H1 (cell line): ENCODE data around the gene GLDC. TPM values are rescaled to one million over a fixed set of nuclear protein-coding genes. Genes with fewer than 3 reads are reported as not detected.

ENCODE experiments used
- CTCF ChIA-PET: fragments of 300-600 bp; sonication (Branson Sonifier 250); formaldehyde crosslinking; loops from one replicate; lab custom pipeline; 2021; ENCODE audit not compliant: partially characterized antibody; lab: Charles Lee
- POLR2A ChIA-PET: fragments of 300-600 bp; sonication (Branson Sonifier 250); formaldehyde crosslinking; loops from one replicate; lab custom pipeline; 2021; ENCODE audit warnings: inconsistent platforms; ENCODE audit not compliant: partially characterized antibody; lab: Charles Lee
- DNase-seq, 2 experiments: peaks; one replicate each; pipeline versions ENCODE4 v3.0.0 to v3.0.0-alpha.2; 2010 to 2022; ENCODE audit warnings: low spot score in 2 of 2, low read depth in 1 of 2, mixed read lengths in 1 of 2
- FAIRE-seq: peaks from 2 replicates; lab custom pipeline; 2011; peaks lifted over from hg19 to GRCh38; lab: Jason Lieb, UNC
- H2AFZ ChIP-seq: 2 replicates; pipeline ENCODE4 v1.8.1; 2012; ENCODE audit warnings: low read length, inconsistent platforms
- H2AK5ac ChIP-seq: 2 replicates; pipeline ENCODE4 v1.6.1; 2013; ENCODE audit warnings: low read depth, low read length
- H2BK120ac ChIP-seq: replicated peaks from 2 replicates; pipeline ENCODE3; 2013; ENCODE audit warnings: low read depth, low read length, inconsistent platforms
- H2BK12ac ChIP-seq: 2 replicates; pipeline ENCODE4 v1.6.1; 2013; ENCODE audit warnings: low read depth, low read length
- H2BK15ac ChIP-seq: 2 replicates; pipeline ENCODE4 v1.6.1; 2013; ENCODE audit warnings: low read length
- H2BK20ac ChIP-seq: 2 replicates; pipeline ENCODE4 v1.6.1; 2013; ENCODE audit warnings: low read length
- H2BK5ac ChIP-seq: 2 replicates; pipeline ENCODE4 v1.6.1; 2013; ENCODE audit warnings: low read depth, low read length
- H3K14ac ChIP-seq: 2 replicates; pipeline ENCODE4 v1.6.1; 2013; ENCODE audit warnings: inconsistent platforms; ENCODE audit not compliant: insufficient read length
- H3K18ac ChIP-seq: 2 replicates; pipeline ENCODE4 v1.6.1; 2013; ENCODE audit warnings: low read length; ENCODE audit errors: extremely low read depth
- H3K23ac ChIP-seq: 2 replicates; pipeline ENCODE4 v1.6.1; 2013; ENCODE audit warnings: inconsistent platforms; ENCODE audit not compliant: insufficient read length
- H3K23me2 ChIP-seq: 2 replicates; pipeline ENCODE4 v1.6.1; 2013; ENCODE audit warnings: low read depth, low read length
- H3K27ac ChIP-seq: 2 replicates; pipeline ENCODE4 v1.6.1; 2011; ENCODE audit warnings: low read depth, low read length, inconsistent platforms
- H3K27me3 ChIP-seq, 4 experiments: replicated peaks in 1 of 4; 1 replicate in 1 of 4; 2 replicates in 3 of 4; pipeline versions ENCODE4 v1.6.1 to v1.8.1; 2011 to 2013; ENCODE audit warnings: low read length in 3 of 4, mild to moderate bottlenecking in 3 of 4, inconsistent platforms in 2 of 4, mixed read lengths in 2 of 4, moderate library complexity in 1 of 4; ENCODE audit not compliant: control insufficient read depth in 3 of 4, insufficient read depth in 3 of 4; ENCODE audit errors: extremely low read depth in 1 of 4
- H3K36me3 ChIP-seq, 4 experiments: 2 replicates each; pipeline versions ENCODE4 v1.6.1 to v1.8.1; 2011 to 2013; ENCODE audit warnings: mild to moderate bottlenecking in 4 of 4, low read length in 3 of 4, moderate library complexity in 2 of 4, control low read depth in 1 of 4, inconsistent platforms in 1 of 4; ENCODE audit not compliant: insufficient read depth in 4 of 4, control insufficient read depth in 2 of 4
- H3K4ac ChIP-seq: replicated peaks from 2 replicates; pipeline ENCODE3; 2013; ENCODE audit warnings: low read length, low read depth, mixed read lengths, inconsistent platforms; ENCODE audit not compliant: insufficient read length
- H3K4me1 ChIP-seq, 4 experiments: replicated peaks in 1 of 4; 1 replicate in 1 of 4; 2 replicates in 3 of 4; pipeline versions ENCODE4 v1.6.1 to v1.8.1; 2011 to 2013; ENCODE audit warnings: low read length in 3 of 4, inconsistent platforms in 2 of 4, mixed read lengths in 1 of 4; ENCODE audit not compliant: insufficient read depth in 4 of 4, control insufficient read depth in 3 of 4
- H3K4me2 ChIP-seq, 2 experiments: 2 replicates each; pipeline versions ENCODE4 v1.6.1 to v1.8.1; 2011 to 2013; ENCODE audit warnings: low read depth in 2 of 2, low read length in 2 of 2, control low read depth in 1 of 2, inconsistent platforms in 1 of 2, mild to moderate bottlenecking in 1 of 2; ENCODE audit not compliant: insufficient read depth in 1 of 2
- H3K4me3 ChIP-seq, 4 experiments: fragments of 200-600, 300-600 bp in 1 of 4; sonication (generic), shearing (Covaris generic), sonication (Bioruptor Twin) in 1 of 4; 2 replicates each; pipeline versions ENCODE4 v1.5.1 to v1.8.1; 2011 to 2016; ENCODE audit warnings: low read length in 4 of 4, low read depth in 3 of 4, control low read depth in 2 of 4, inconsistent platforms in 2 of 4, mild to moderate bottlenecking in 2 of 4, mixed read lengths in 1 of 4, moderate library complexity in 1 of 4; ENCODE audit not compliant: insufficient read depth in 2 of 4; ENCODE audit errors: extremely low read depth in 1 of 4
- H3K56ac ChIP-seq: replicated peaks from 2 replicates; pipeline ENCODE3; 2013; ENCODE audit warnings: low read depth, mild to moderate bottlenecking, mixed read lengths, low read length, inconsistent platforms; ENCODE audit not compliant: insufficient read length
- H3K79me1 ChIP-seq: 2 replicates; pipeline ENCODE4 v1.6.1; 2013; ENCODE audit warnings: low read depth, low read length, control low read depth
- H3K79me2 ChIP-seq, 2 experiments: 2 replicates each; pipeline versions ENCODE4 v1.6.1 to v1.8.1; 2012 to 2013; ENCODE audit warnings: low read length in 2 of 2, mild to moderate bottlenecking in 2 of 2, inconsistent platforms in 1 of 2; ENCODE audit not compliant: insufficient read depth in 2 of 2, control insufficient read depth in 1 of 2
- H3K9ac ChIP-seq, 4 experiments: replicated peaks in 1 of 4; 1 replicate in 1 of 4; 2 replicates in 3 of 4; pipeline versions ENCODE4 v1.6.1 to v1.8.1; 2011 to 2013; ENCODE audit warnings: low read depth in 3 of 4, low read length in 3 of 4, control low read depth in 2 of 4, mild to moderate bottlenecking in 2 of 4, moderate library complexity in 2 of 4, inconsistent platforms in 1 of 4; ENCODE audit errors: extremely low read depth in 1 of 4
- H3K9me3 ChIP-seq, 2 experiments: 2 replicates each; pipeline versions ENCODE4 v1.6.1 to v1.8.1; 2012 to 2013; ENCODE audit warnings: mild to moderate bottlenecking in 2 of 2, moderate library complexity in 2 of 2, control low read depth in 1 of 2, inconsistent platforms in 1 of 2, low read depth in 1 of 2, low read length in 1 of 2, mixed read lengths in 1 of 2; ENCODE audit not compliant: insufficient read depth in 2 of 2
- H4K20me1 ChIP-seq, 2 experiments: replicated peaks in 1 of 2; 2 replicates each; pipeline versions ENCODE3 to v1.8.1; 2011 to 2013; ENCODE audit warnings: inconsistent platforms in 2 of 2, low read length in 2 of 2, mild to moderate bottlenecking in 1 of 2; ENCODE audit not compliant: insufficient read depth in 2 of 2, control insufficient read depth in 1 of 2
- H4K5ac ChIP-seq: 2 replicates; pipeline ENCODE4 v1.6.1; 2013; ENCODE audit warnings: low read length, low read depth, mixed read lengths, inconsistent platforms; ENCODE audit not compliant: insufficient read length
- H4K8ac ChIP-seq: 2 replicates; pipeline ENCODE4 v1.8.0; 2013; ENCODE audit warnings: mild to moderate bottlenecking, moderate library complexity, low read length, inconsistent platforms; ENCODE audit not compliant: insufficient read depth; ENCODE audit errors: extremely low read depth
- H4K91ac ChIP-seq: replicated peaks from 2 replicates; pipeline ENCODE3; 2013; ENCODE audit warnings: low read length, mixed read lengths, inconsistent platforms; ENCODE audit not compliant: insufficient read length
- CHD2 ChIP-seq: IDR thresholded peaks from 2 replicates; pipeline ENCODE4 v1.6.1; 2012; ENCODE audit warnings: low read length, improper control_type of control experiment
- CTBP2 ChIP-seq: IDR thresholded peaks from 2 replicates; pipeline ENCODE4 v1.7.0; 2011; ENCODE audit warnings: borderline replicate concordance, mild to moderate bottlenecking, moderate library complexity, mixed read lengths, low read length; ENCODE audit not compliant: insufficient read depth, insufficient read length
- GABPA ChIP-seq: IDR thresholded peaks from 2 replicates; pipeline ENCODE4 v1.6.1; 2011; ENCODE audit warnings: mild to moderate bottlenecking, low read length, moderate library complexity, borderline replicate concordance; ENCODE audit not compliant: insufficient read depth
- JUN ChIP-seq: IDR thresholded peaks from 2 replicates; pipeline ENCODE4 v1.6.1; 2011; ENCODE audit warnings: low read depth, mild to moderate bottlenecking, improper control_type of control experiment, low read length
- KDM5A ChIP-seq: fragments of 200-600 bp; IDR thresholded peaks from 2 replicates; pipeline ENCODE4 v1.7.1; 2012; ENCODE audit warnings: mild to moderate bottlenecking, low read length, inconsistent platforms, mixed read lengths
- NANOG ChIP-seq: IDR thresholded peaks from 2 replicates; pipeline ENCODE4 v1.6.1; 2011; ENCODE audit warnings: low read length, low read depth, mild to moderate bottlenecking, inconsistent platforms; ENCODE audit not compliant: insufficient read depth, poor library complexity, severe bottlenecking
- RAD21 ChIP-seq, 2 experiments: IDR thresholded peaks in 1 of 2; conservative IDR thresholded peaks in 1 of 2; 2 replicates each; pipeline ENCODE4 v1.6.1; 2011; ENCODE audit warnings: low read depth in 2 of 2, low read length in 2 of 2, improper control_type of control experiment in 1 of 2, inconsistent platforms in 1 of 2, mild to moderate bottlenecking in 1 of 2, moderate library complexity in 1 of 2
- RFX5 ChIP-seq: IDR thresholded peaks from 2 replicates; pipeline ENCODE4 v1.6.1; 2011; ENCODE audit warnings: low read depth, low read length, improper control_type of control experiment, borderline replicate concordance
- RNF2 ChIP-seq: fragments of 200-900, 300-1000 bp; sonication (generic); IDR thresholded peaks from 2 replicates; pipeline ENCODE4 v1.7.1; 2016; ENCODE audit warnings: borderline replicate concordance, low read depth, mild to moderate bottlenecking, antibody characterized with exemption, low read length; ENCODE audit not compliant: poor library complexity, severe bottlenecking; ENCODE audit errors: missing control alignments
- ZNF274 ChIP-seq: IDR thresholded peaks from 2 replicates; pipeline ENCODE4 v1.7.0; 2012; ENCODE audit warnings: low read length, borderline replicate concordance; ENCODE audit errors: extremely low read depth
- WGBS, 2 experiments: shearing (Covaris generic) in 1 of 2; methylation state at CpG; one replicate each; pipeline versions ENCODE4 v1.1.6 to v1.1.7; 2013 to 2015; ENCODE audit warnings: low lambda C conversion rate in 2 of 2, mixed read lengths in 2 of 2, inconsistent platforms in 1 of 2, low coverage in 1 of 2, missing lambda C conversion rate in 1 of 2; ENCODE audit not compliant: insufficient replicate concordance in 2 of 2, insufficient coverage in 1 of 2, insufficient read length in 1 of 2; ENCODE audit errors: extremely low coverage in 1 of 2, missing lambda C conversion rate in 1 of 2; 5-methylcytosine and 5-hydroxymethylcytosine counted together
- polyA plus RNA-seq, 7 experiments: library from polyadenylated mRNA; depleted of rRNA in 3 of 7; stranded (reverse) in 5 of 7; unstranded in 2 of 7; fragments of >200 nt in 5 of 7; fragments of 200-250 nt in 2 of 7; gene quantifications; 1 replicate in 5 of 7; 2 replicates in 1 of 7; 4 replicates in 1 of 7; pipeline versions ENCODE4 v1.2.1 to v1.2.3, GENCODE V29; 2011 to 2013; ENCODE audit warnings: missing spikeins in 2 of 7, mixed read lengths in 2 of 7
- total RNA-seq: library from RNA; stranded (reverse); fragmentation: NEBNext Ultra II Directional; extraction: Animal tissue kit (Norgen Biotek cat#: 25700); gene quantifications from 2 replicates; pipeline ENCODE4 v1.2.1, GENCODE V29; 2021
- TF ChIP-seq, protein P1 (sequence below): IDR thresholded peaks from 2 replicates; pipeline ENCODE4 v1.6.1; 2011; ENCODE audit warnings: low read depth, mild to moderate bottlenecking, low read length; ENCODE audit not compliant: insufficient read depth

The GLDC gene
- total and polyA plus RNA-seq, 2 of the 8 experiments (the other 6 are each of a cell fraction or from before 2014, with no cell fraction given), result 48.8 to 101 TPM

- no peak overlapping the region for H3K56ac ChIP-seq
- H3K27ac ChIP-seq, result no peak overlapping the region
- no peaks in the 10 kb centered on the region for H3K27me3 ChIP-seq
- H3K79me1 ChIP-seq, result no peaks in the 10 kb centered on the region
- H3K4me1 ChIP-seq, result no peaks in the 10 kb centered on the region
- WGBS, 2 experiments, result 85% methylated on average over 1 of the region's 1 CpG; no CpG with 5 or more reads in 1 of the 2 experiments
- no peaks in the 10 kb centered on the region for H3K9me3 ChIP-seq
- no peak overlapping the region for H3K4me2 ChIP-seq
- ChIA-PET POLR2A (no interaction called here), CTCF (no interaction called here)
- H2BK5ac ChIP-seq, result no peak overlapping the region
- H4K8ac ChIP-seq, result no peak overlapping the region
- H2AK5ac ChIP-seq, result no peak overlapping the region
- FAIRE-seq (no peak), DNase-seq (no peak)
- no peak overlapping the region for H4K5ac ChIP-seq
- no peak overlapping the region for H2BK15ac ChIP-seq
- no peak overlapping the region for H3K4me3 ChIP-seq
- H4K91ac ChIP-seq, result no peak overlapping the region
- H2BK120ac ChIP-seq, result no peak overlapping the region
- no peak overlapping the region for H3K4ac ChIP-seq
- H3K9ac ChIP-seq, result no peak overlapping the region
- H2BK20ac ChIP-seq, result no peak overlapping the region
- no peaks in the 10 kb centered on the region for H4K20me1 ChIP-seq
- H3K18ac ChIP-seq, result no peak overlapping the region
- peaks cover 0 to 2% (median under 1%) of the 10 kb centered on the region in 4 experiments; a peak in 4 of 8 replicates for H3K36me3 ChIP-seq
- H3K79me2 ChIP-seq, result no peaks in the 10 kb centered on the region
- H2BK12ac ChIP-seq, result no peak overlapping the region
- no peak overlapping the region for H3K14ac ChIP-seq
- H2AFZ ChIP-seq, result no peak overlapping the region
- H3K23ac ChIP-seq, result no peak overlapping the region
- no peaks in the 10 kb centered on the region; the same call in 1 of the 2 replicates for H3K23me2 ChIP-seq
- TF ChIP-seq, protein P1, sequence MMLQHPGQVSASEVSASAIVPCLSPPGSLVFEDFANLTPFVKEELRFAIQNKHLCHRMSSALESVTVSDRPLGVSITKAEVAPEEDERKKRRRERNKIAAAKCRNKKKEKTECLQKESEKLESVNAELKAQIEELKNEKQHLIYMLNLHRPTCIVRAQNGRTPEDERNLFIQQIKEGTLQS, result no peak
- TF ChIP-seq CTBP2 (no peak), GABPA (no peak), RNF2 (no peak), RFX5 (no peak), RAD21 (IDR thresholded peaks at IDR 0.05 in 1 of 2, conservative IDR thresholded peaks at IDR 0.05 in 1 of 2; ENCODE audit: low read depth in 2 of 2, low read length in 2 of 2) (no peak), NANOG (no peak), JUN (no peak), CHD2 (no peak), ZNF274 (no peak), KDM5A (no peak)
Observed at GRCh38 chr9:6611865-6612264, 33.7 kb downstream of the GLDC start.
